SKM-1 (cell line): ENCODE measurements around the gene VSIR.

Source experiments
- DNase-seq: peaks from one replicate; lab custom pipeline; 2025; ENCODE audit not compliant: unreplicated experiment; lab: John Stamatoyannopoulos, UW

Gene VSIR

DNA sequence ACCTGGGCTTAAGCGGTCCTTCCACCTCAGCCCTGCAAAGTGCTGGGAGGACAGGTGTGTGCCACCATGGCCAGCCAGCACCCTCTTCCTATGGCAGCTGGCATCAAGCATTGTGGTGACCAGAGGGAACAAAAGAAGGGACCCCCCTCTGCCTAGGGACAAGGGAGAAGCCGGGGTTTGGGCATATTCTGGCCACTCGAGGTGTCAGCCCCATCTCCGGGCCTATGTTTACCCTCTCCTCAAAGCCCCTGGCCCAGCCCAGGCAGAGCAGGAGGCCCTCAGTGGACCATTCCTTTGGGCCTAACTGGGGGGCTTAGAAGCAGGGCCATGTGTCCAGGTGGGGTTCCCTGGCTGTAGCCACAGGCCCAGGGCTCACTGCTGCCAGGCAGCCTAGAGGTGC lies 23.9 kb downstream of the VSIR start:
- DNase-seq = no peak

- DNase-seq = peak; percentile 97
Observed at GRCh38 chr10:71748671-71749191, 24.6 kb downstream of the VSIR start.

GRCh38 chr10:71747551-71748523 lies 25.5 kb downstream of the VSIR start:
- DNase-seq = peak; percentile 83

DNA sequence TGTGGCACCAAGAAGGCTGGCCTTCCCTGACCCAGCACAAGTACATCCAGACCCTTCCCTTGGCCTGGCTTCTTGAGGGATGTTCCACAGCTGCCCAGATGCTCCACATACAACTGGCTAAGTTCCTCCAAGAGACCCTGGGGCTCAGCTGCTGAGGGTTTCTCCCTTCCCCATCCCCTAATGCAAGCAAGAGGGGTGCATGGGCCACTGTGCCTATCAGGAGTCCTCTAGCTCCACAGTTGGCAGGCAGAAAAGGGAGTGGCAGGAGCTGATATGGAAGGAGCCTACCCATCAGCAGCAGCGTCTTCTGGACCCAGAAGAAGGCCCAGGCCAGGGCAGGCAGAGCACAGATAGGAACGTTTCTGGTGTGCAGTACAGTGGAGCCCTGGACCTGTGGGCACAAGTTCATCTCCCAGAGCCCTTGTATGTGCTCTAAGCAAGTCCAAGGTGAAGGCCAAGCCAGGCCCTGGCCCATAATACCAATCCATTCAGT lies 26.2 kb downstream of the VSIR start:
- DNase-seq = no peak

GRCh38 chr10:71746344-71747037 lies 26.8 kb downstream of the VSIR start:
- DNase-seq = peak; percentile 96

- no peak for DNase-seq
Observed at GRCh38 chr10:71745664-71746250, 27.6 kb downstream of the VSIR start.

DNA sequence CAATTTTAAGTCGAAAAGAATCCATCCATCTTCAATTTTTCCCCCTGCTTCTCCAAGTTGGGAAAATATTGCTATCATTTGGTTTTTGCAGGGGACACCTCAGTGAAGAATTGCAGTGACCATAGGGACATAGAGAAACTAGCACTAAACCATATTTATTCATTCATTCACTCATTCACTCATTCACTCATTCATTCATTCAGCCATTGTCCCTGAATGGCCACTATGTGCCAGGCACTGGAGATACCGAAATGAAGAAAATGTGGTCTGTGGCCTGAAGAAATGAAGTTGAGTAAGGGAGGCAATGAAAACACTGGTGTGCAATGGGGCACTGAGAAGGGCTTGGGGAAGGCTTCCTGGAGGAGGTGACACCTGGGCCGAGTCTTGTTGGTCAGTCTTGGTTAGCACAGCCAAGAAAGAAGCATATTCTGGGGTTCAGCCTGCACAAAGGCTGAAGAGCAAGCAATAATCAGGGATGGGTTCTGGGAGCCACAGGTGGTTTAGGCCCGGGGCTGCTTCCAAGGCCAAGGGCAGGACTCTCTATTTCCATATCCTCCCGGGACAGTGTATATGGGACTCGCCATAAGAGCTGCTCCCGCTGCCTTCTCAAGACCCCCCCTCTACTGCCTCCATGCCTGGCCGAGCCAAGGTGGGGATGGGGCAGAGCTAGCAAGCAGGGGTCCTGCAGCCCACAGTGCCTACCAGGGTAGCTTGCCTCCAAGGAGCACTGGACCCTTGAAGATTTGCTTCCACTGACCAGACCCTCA lies 28.2 kb downstream of the VSIR start:
- no peak for DNase-seq

- DNase-seq = no peak
Observed at GRCh38 chr10:71743866-71744265, 29.5 kb downstream of the VSIR start.

DNA sequence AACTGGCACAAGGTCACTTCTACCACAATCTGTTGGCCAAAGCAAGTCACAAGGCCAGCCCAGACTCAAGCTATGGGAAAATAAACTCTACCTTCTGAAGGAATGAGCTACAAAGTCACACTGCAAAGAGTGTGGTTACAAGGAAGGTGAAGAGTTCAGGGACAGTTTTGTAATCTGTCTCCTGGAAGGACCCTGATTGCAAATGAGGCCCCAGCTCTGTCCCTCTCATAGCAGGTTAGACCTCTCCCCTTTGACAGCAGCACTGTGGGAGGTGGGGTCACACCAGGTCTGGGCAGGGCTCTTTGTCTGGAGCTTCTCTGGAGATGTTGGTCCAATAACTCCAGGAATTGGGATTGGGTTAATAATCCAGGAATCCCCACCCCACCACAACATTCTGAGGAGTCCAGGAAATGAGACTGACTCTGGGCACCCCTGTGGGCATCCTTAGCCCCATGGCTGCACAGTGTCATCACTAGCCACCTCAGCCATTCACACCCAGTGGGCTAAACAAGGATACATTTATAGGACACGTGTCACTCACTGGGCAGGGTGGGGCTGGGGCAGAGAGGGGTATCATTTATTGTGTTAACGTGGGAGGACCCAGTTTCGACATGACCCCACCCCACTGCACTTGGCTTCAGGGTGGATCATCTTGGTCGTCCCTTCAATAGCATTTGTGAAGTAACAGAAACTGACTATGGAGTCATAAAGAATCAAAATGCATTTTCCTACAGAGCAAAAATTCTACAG lies 30.1 kb downstream of the VSIR start:
- DNase-seq = peak; percentile 73

DNA sequence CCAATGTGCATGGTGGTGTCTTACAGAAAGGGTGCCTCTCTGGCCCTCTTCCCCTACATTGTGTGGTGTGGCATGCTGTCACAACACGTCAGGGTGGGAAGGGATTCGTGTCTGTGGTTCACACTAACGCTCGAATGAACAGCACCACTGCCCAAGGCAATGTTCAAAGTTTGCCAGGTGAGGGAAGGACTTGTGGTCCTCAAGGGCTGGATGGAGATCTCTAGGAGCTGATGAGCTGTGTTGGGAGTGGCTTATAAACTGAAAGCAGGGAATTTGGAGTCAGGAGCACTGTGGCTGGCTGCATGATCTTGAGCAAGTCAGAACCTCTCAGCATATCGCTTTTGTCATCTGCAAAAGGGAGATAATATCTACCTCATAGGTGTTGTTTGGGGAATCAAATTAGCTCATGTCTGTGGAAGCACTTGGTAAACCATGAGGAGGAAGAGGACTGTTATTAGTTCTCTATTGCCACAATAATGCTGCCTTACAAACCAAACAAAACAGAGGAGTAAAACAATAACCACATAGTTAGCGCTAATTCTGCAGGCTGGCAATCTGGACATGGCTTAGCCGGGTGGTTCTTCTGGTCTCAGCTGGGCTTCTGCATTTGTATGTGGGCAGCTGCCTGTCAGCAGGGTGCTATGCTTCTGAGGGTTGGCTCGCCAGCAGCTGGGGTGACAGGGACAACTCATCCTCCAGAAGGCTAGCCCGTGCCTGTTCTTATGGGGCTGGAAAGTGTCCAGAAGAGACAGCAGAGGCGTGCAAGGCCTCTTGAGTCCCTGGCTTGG lies 30.8 kb downstream of the VSIR start:
- DNase-seq = no peak

GRCh38 chr10:71741671-71742070 lies 31.6 kb downstream of the VSIR start:
- no peak for DNase-seq

DNA sequence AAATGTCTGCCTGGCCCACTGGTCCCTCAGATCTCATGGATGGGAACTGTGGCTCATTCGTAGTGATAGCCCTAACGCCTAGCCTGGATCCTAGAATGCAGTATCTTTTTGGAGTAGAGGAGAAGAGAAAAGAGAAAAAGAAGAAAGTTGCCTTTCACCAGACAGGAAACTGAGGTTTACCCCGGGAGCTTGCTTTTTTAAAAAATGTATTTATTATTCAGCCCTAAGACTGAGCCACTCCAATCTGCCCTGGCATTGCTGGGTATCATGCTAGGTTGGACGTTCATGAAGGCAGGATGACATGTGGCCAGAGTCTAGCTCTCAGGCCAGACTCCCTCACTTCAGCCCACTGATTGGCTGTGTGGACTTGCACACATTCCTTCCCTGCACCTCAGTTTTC lies 32.3 kb downstream of the VSIR start:
- no peak for DNase-seq

- DNase-seq = no peak
Observed at GRCh38 chr10:71740069-71740653, 33.2 kb downstream of the VSIR start.

DNA sequence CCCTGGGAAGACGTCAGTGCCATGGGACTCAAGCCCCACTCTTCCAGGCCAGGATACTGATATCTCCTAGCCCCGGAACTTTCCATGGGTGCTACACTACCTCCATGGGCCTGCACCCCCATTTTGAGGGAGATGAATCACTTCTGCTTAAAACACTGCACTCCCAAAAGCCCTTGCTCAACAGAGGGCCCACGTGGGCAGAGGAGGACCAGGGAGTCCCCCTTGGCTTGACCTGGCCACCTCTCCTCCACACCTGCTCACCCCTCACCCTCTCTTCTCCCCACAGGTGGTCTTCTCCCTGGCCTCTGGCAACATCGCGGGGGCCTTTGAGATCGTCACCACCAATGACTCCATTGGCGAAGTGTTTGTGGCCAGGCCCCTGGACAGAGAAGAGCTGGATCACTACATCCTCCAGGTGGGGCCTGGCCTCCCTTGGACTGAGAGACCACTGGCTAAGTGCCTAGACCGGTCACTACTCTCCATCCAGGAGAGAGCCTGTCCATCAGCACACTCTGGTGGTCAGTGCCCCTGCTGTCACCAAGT lies 33.9 kb downstream of the VSIR start:
- no peak for DNase-seq

GRCh38 chr10:71737834-71738197 lies 35.5 kb downstream of the VSIR start:
- no peak for DNase-seq

GRCh38 chr10:71737001-71737833 lies 36.1 kb downstream of the VSIR start:
- no peak for DNase-seq

- no peak for DNase-seq
Observed at GRCh38 chr10:71736570-71736952, 36.8 kb downstream of the VSIR start.
